ENCODE data around the gene PLSCR4.

PLSCR4 gene

DNA sequence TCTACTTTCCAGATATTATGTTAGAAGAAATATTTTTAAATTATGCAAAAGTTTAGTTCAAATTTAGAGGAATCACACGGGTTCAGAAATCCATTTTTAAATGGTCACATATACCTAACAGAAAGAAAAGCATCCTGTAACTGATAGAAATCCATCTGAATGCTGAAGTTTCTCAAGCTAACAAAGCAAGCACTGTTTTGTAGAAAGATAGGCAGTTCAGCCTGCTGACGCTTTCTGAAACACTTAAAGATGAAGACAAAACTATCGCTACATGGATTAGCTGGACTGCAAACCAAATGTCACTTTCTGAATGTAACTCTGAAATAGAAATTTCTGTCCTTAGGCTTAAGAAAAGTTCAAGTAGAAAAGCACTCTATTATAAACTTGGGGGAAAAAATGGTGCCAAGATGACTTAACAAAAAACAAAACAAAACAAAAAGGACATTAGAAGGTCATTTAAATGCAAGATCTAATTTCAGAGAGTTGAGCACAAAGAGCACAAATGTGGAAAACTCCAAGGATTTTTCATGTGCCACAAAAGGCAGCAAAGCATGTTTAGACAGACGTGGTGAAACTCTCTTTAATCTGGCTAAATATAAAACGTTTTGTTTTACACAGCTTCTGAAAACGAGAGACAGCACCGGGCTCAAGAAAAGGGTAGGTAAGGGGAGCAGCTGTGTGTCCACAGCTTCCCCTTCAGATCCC lies 91.1 kb downstream of the PLSCR4 start:
- DNase-seq: no peak

DNA sequence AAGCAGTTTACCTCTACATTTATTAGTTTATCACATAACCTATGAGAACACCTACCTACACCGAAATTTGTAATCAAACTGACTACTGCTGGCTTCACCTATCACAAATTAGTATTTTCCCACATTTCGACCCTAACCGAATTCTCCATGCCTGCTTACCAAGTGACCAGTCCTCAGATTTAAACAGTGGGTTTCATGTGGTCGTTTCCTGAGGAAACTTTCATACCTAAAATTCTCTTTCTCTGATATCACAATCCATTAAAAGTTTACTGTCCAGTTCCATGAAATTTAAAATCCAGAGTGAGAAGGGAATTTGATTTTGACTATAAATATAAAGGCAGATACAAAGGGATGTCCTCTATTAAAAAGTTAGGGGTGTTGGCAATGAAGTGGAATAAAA lies 91.9 kb downstream of the PLSCR4 start:
- no peak for DNase-seq

DNA sequence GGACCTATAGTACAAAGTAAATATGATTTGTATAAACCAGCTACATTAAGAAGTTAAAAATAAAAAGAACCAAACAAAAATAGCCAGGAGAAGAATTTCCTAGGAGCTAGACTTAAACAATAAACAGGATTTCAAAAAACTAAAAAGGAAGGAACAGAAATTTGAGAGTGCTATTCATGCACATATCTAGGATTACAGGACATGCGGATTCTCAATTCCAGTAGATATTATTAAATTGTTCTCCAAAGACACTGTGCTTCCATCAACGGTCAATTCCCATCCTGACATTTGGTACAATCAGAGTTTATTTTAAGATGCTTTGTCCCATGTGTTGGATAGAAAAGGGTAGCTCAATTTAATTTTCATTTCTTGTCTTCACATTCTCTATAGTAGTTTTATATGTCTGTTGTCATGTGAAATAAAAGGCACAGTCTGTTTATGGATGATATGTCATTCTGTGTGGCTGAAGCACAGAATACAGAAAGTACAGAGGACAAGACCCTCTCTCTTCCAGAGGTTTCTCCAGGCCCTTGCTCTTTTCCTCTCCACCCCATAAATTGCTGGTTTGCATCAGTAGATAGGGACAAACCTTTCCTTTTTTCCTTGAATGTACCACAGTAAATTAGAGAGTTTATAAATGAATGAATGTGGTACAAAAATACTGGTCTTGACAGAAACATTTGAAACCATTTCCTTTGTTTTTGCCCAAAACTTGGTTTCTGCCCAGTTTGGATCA lies 93.4 kb downstream of the PLSCR4 start:
- DNase-seq: no peak

DNA sequence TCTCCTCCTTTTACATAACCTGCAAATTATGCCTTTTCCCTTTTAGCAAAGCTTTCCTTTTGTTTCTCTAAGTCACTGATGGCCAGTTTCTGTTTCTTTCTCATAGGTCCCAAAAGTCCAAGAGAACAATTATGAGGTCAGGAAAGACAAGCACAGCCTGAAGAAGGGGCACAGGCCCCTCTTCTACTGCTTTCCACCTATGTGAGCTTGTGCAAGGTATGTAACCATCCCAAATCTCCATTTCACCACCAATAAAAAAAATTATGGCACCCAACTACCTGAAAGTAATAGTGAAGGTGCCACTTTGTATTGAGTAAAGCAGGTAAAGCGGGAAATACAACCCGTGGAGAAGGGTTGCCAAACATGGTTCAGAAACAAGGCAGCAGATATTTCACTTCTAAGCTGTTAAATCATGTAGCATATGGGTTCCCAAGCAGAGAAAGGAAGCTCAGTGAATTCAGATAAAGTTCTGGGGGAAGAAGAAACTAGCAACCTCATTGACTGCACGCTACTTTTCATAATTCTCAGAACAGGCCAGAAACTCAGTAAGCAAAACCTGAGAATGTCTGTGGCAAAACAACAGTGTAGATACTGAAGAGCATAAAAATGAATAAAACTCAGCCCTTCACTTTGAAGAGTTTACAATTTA lies 94.1 kb downstream of the PLSCR4 start:
- no peak for DNase-seq

DNA sequence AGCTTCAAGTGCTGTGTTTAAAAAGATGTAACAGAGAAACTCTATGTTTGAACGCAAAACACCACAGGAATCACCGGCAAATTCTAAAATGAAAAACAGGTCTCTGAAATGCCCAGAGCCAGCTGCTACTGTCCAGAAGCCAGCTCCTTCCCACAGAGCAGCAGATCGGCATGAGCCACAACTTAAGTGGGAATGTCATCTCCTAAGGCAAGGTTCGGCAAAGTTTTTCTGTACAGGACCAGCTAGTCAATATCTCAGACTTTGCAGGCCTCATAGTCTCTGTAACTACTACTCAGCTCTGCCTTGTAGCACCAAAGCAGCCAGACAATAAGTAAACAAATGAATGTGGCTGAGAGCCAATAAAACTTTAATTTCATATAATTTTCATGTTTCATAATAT lies 94.8 kb downstream of the PLSCR4 start:
- no peak for DNase-seq

DNA sequence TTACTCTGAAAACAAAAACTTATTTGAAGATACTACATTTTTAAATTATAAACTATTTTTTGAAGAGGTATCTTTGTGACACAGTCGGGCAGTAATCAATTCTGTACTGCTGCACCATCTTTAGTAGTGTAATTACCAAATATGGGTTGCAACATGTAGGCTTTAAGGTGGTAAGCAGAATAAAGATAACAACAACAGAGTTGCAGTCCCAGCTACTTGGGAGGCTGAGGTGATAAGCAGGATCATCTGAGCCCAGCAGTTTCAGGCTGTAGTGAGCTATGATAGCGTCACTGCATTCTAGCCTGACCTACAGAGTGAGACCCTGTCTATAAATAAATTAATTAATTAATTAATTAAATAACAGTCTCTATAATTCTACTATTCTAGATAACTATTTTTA lies 95.9 kb downstream of the PLSCR4 start:
- DNase-seq: no peak

DNA sequence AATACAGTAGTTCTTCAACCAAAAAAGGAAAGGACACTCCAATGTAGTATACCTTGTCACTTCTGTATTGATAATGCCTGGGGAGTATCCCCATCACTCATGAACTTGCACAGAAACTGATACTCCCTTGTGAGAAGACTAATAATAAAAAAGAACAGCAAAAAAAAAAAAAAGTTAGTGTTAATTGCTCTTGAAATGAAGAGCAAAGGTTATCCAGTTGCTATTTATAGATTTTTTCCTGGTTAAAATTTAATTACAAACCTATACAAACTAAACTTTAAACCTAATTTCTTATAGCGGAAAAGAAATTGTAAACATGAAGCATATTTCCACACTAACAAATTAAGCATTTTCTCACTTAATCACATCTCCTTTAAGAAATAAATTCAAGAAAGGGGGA lies 96.6 kb downstream of the PLSCR4 start:
- DNase-seq: no peak

DNA sequence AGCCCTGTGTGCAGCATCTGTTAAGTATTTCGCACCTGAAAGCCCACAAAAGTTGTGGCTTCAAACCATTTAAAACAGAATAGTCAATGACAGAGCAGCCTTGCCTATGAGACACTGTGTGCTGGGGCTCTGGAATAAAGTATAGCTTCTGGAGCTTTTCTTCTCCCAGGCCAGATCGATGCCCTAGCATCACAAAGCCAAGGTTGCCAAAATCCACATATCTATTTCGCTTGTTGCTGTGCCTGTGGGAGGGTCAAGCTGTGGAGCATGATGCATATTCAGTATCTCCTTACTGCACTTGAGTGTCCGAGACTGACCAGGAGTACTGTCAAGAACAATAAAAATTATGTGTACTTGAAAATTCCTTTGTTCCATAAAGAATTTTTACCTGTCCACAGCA lies 97.5 kb downstream of the PLSCR4 start:
- DNase-seq: no peak

DNA sequence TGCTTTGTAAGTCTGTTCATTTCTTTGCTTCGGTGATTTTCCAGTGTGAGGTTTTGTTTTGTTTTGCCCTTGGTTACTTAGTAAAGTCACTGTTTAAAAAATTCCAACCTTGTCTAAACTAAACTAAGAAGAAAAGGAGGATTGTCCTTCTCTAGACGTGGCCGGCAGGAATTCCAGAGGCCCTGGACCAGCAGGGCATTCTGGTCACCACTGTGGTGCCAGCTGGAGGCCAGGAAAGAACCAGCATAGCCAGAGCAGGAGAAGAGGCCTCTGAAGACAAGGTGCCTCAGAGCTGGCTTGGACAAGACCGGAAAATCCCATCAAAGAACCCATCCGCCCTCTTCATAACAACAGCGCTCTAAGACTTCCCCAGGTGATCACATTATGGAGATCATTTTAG lies 98.1 kb downstream of the PLSCR4 start:
- no peak for DNase-seq

DNA sequence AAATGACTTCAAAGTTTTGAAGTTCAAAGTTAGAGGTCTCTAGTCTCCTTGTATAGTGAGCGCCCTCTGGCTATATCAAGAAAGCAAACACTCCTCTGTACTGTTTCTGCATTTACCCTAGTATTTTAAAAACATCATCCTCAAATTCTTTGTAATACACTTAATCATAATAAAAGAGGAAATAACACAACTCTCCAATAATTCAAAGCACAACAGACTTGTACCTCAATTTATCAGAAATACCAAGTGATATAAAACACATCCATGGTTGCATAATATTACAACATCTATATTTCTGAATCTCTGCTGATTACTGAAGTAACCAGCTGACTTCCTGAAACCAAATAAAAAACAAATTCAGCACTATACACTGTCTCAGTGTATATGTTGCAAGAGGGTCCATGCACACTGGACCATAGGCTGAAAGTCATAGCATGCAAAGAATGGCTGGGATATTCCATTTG lies 102.4 kb downstream of the PLSCR4 start:
- DNase-seq: no peak

DNA sequence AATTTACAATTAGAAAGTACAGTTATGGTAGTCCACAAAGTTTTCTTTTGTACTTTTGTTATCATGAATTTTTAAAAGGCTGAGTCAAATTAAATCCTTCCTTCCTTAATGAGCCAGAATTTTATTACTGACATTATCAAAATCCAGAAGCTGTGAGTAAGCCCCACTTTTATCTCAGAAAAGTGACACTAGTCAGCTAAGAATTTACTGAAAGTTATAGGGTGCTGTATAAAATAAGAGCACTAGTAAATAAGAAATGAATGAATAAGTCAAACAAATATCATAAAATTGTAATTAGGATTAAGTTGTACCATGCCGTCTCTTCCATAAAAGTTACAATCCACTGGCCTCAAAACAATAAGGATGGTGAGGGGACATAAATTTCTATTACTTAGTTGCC lies 105.3 kb downstream of the PLSCR4 start:
- DNase-seq: no peak

DNA sequence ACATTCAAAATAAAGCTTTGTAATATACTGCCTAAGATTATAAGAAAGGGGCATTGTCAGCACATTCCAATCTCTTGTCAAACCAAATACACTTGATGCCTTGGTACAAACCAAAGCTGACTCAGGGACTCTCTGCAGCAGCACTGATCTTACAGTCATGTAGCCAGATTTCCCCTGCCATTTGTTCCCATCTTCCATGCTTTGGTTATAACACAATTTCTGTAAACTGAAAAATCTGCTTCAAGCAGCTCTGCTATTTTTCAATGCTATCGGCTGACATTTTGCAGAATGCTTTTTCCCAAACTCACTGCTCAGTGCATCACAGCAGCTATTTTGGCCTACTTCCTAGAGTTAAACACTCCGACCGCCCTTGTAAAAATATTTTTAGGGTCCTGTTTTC lies 108.1 kb downstream of the PLSCR4 start:
- no peak for DNase-seq

Data from activated CD4-positive, alpha-beta T cell treated with anti-CD3 and anti-CD28 coated beads for 1 hour (primary cell).